Right lung (tissue), 5 donors: Measurements from ENCODE around the gene PCDHB12. TPM values are rescaled to one million over a fixed set of nuclear protein-coding genes. Genes with fewer than 3 reads are reported as not detected.

Experiments
- DNase-seq, 2 donors: peaks; one replicate each; pipeline ENCODE4 v3.0.0-alpha.2; 2013
- polyA plus RNA-seq, 5 donors: library from polyadenylated mRNA; unstranded; fragments of 120-200 nt; gene quantifications; one replicate each; pipeline versions ENCODE4 v1.2.1 to v1.2.3, GENCODE V29; 2013; ENCODE audit warnings: inconsistent platforms in 1 of 5, low replicate concordance in 1 of 5; ENCODE audit not compliant: insufficient read length in 5 of 5, insufficient read depth in 1 of 5

PCDHB12 gene
- polyA plus RNA-seq, 5 donors = 4.3 to 6.6 (median 5.4) TPM

GRCh38 chr5:141258464-141258863 is 49.9 kb downstream of the PCDHB12 start:
- no peak for DNase-seq

- DNase-seq = no peak
These were observed 50.4 kb downstream of the PCDHB12 start for GRCh38 chr5:141258948-141259347.

GRCh38 chr5:141260458-141261237 is 52.1 kb downstream of the PCDHB12 start:
- DNase-seq = no peak

GRCh38 chr5:141261238-141261546 is 52.7 kb downstream of the PCDHB12 start:
- no peak for DNase-seq

Other genes starting within 250 kb of the PCDHB12 start
- gene PCDHAC2, start 242.2 kb upstream of the PCDHB12 start, polyA plus RNA-seq = 1 to 10 TPM; 2.4 to 4.3 (median 3.5) TPM
- gene PCDHB1, start 157.3 kb upstream of the PCDHB12 start, polyA plus RNA-seq = under 1 TPM; 0.06 to 0.20 (median 0.11) TPM
- 10 to 100 TPM in 1 of 5 donors, 1 to 10 TPM in 4; 5.7 to 11.9 (median 7.5) TPM for gene PCDHB2, start 114.1 kb upstream of the PCDHB12 start, polyA plus RNA-seq
- gene PCDHB3, start 108.2 kb upstream of the PCDHB12 start, polyA plus RNA-seq = 1 to 10 TPM; 1.9 to 3.4 (median 2.8) TPM
- gene PCDHB4, start 86.9 kb upstream of the PCDHB12 start, polyA plus RNA-seq = 1 to 10 TPM; 1.7 to 3.0 (median 2.9) TPM
- 10 to 100 TPM in 3 of 5 donors, 1 to 10 TPM in 2; 9.1 to 15.4 (median 10.6) TPM for gene PCDHB5, start 73.5 kb upstream of the PCDHB12 start, polyA plus RNA-seq
- 1 to 10 TPM; 2.5 to 3.7 (median 3.0) TPM for gene PCDHB6, start 58.7 kb upstream of the PCDHB12 start, polyA plus RNA-seq
- gene PCDHB7, start 36.1 kb upstream of the PCDHB12 start, polyA plus RNA-seq = 1 to 10 TPM; 3.9 to 6.0 (median 4.7) TPM
- gene PCDHB8, start 30.9 kb upstream of the PCDHB12 start, polyA plus RNA-seq = 1 to 10 TPM; 1.1 to 2.5 (median 2.2) TPM
- gene PCDHB16, start 26.3 kb upstream of the PCDHB12 start, polyA plus RNA-seq = 1 to 10 TPM; 4.7 to 6.6 (median 4.9) TPM
- 1 to 10 TPM; 3.1 to 5.6 (median 4.0) TPM for gene PCDHB9, start 21.6 kb upstream of the PCDHB12 start, polyA plus RNA-seq
- 1 to 10 TPM; 5.0 to 7.5 (median 6.9) TPM for gene PCDHB10, start 16.4 kb upstream of the PCDHB12 start, polyA plus RNA-seq
- 1 to 10 TPM; 1.7 to 4.5 (median 3.3) TPM for gene PCDHB11, start 9.1 kb upstream of the PCDHB12 start, polyA plus RNA-seq
- 1 to 10 TPM; 3.9 to 6.0 (median 5.0) TPM for gene PCDHB13, start 5.2 kb downstream of the PCDHB12 start, polyA plus RNA-seq
- gene PCDHB14, start 14.6 kb downstream of the PCDHB12 start, polyA plus RNA-seq = 10 to 100 TPM in 1 of 5 donors, 1 to 10 TPM in 4; 9.1 to 10.3 (median 9.3) TPM
- 10 to 100 TPM in 3 of 5 donors, 1 to 10 TPM in 2; 9.4 to 13.2 (median 10.2) TPM for gene PCDHB15, start 36.7 kb downstream of the PCDHB12 start, polyA plus RNA-seq
- gene SLC25A2, start 95.3 kb downstream of the PCDHB12 start, polyA plus RNA-seq = under 1 TPM; 0.08 to 0.26 (median 0.17) TPM
- 100 to 1,000 TPM; 124 to 151 (median 140) TPM for gene TAF7, start 112.1 kb downstream of the PCDHB12 start, polyA plus RNA-seq
- gene PCDHGA1, start 121.8 kb downstream of the PCDHB12 start, polyA plus RNA-seq = 1 to 10 TPM in 1 of 5 donors, under 1 TPM in 4; 0.50 to 1.0 (median 0.72) TPM
- gene PCDHGA2, start 130.0 kb downstream of the PCDHB12 start, polyA plus RNA-seq = 1 to 10 TPM; 3.0 to 7.3 (median 4.2) TPM
- 1 to 10 TPM; 2.0 to 3.9 (median 2.8) TPM for gene PCDHGA3, start 135.1 kb downstream of the PCDHB12 start, polyA plus RNA-seq
- 1 to 10 TPM; 1.2 to 1.7 (median 1.7) TPM for gene PCDHGB1, start 141.4 kb downstream of the PCDHB12 start, polyA plus RNA-seq
- gene PCDHGA4, start 146.3 kb downstream of the PCDHB12 start, polyA plus RNA-seq = 1 to 10 TPM; 1.9 to 3.3 (median 2.4) TPM
- 1 to 10 TPM; 4.0 to 6.0 (median 4.3) TPM for gene PCDHGB2, start 151.3 kb downstream of the PCDHB12 start, polyA plus RNA-seq
- gene PCDHGA5, start 155.4 kb downstream of the PCDHB12 start, polyA plus RNA-seq = 1 to 10 TPM; 2.7 to 4.5 (median 3.7) TPM
- gene PCDHGB3, start 161.5 kb downstream of the PCDHB12 start, polyA plus RNA-seq = 1 to 10 TPM; 2.0 to 3.0 (median 2.5) TPM
- gene PCDHGA6, start 165.2 kb downstream of the PCDHB12 start, polyA plus RNA-seq = 1 to 10 TPM; 4.2 to 6.1 (median 4.6) TPM
- 1 to 10 TPM; 1.7 to 2.1 (median 1.9) TPM for gene PCDHGA7, start 174.0 kb downstream of the PCDHB12 start, polyA plus RNA-seq
- 1 to 10 TPM; 3.1 to 5.0 (median 4.2) TPM for gene PCDHGB4, start 179.0 kb downstream of the PCDHB12 start, polyA plus RNA-seq
- gene PCDHGA8, start 183.9 kb downstream of the PCDHB12 start, polyA plus RNA-seq = 1 to 10 TPM in 1 of 5 donors, under 1 TPM in 4; 0.50 to 1.1 (median 0.74) TPM
- 1 to 10 TPM; 6.8 to 8.5 (median 7.7) TPM for gene PCDHGB5, start 189.2 kb downstream of the PCDHB12 start, polyA plus RNA-seq
- 1 to 10 TPM; 4.4 to 8.3 (median 5.7) TPM for gene PCDHGA9, start 194.1 kb downstream of the PCDHB12 start, polyA plus RNA-seq
- gene PCDHGB6, start 199.3 kb downstream of the PCDHB12 start, polyA plus RNA-seq = 1 to 10 TPM; 6.4 to 9.3 (median 7.8) TPM
- gene PCDHGA10, start 204.3 kb downstream of the PCDHB12 start, polyA plus RNA-seq = 1 to 10 TPM; 4.2 to 5.4 (median 4.5) TPM
- gene PCDHGB7, start 209.0 kb downstream of the PCDHB12 start, polyA plus RNA-seq = 10 to 100 TPM; 13.1 to 15.2 (median 13.9) TPM
- gene PCDHGA11, start 212.3 kb downstream of the PCDHB12 start, polyA plus RNA-seq = 1 to 10 TPM; 2.7 to 4.4 (median 3.2) TPM
- gene PCDHGA12, start 221.8 kb downstream of the PCDHB12 start, polyA plus RNA-seq = 1 to 10 TPM; 2.3 to 4.3 (median 3.4) TPM